SK-N-MC (cell line): Measurements from ENCODE around the gene MCOLN1.

Experiments used
- EZH2 ChIP-seq: fragments of 200-600 bp; sonication (generic); IDR thresholded peaks from one replicate; pipeline ENCODE4 v1.6.1; 2017; ENCODE audit warnings: antibody characterized with exemption
- FOXP2 ChIP-seq: optimal IDR thresholded peaks from 2 replicates; pipeline ENCODE3; 2011; ENCODE audit warnings: mild to moderate bottlenecking, moderate library complexity; ENCODE audit not compliant: insufficient read depth; ENCODE audit errors: extremely low read length, control extremely low read depth
- POLR2AphosphoS5 ChIP-seq: IDR thresholded peaks from 2 replicates; pipeline ENCODE4 v1.6.1; 2012; ENCODE audit warnings: mild to moderate bottlenecking, low read depth, low read length, borderline replicate concordance

DNA sequence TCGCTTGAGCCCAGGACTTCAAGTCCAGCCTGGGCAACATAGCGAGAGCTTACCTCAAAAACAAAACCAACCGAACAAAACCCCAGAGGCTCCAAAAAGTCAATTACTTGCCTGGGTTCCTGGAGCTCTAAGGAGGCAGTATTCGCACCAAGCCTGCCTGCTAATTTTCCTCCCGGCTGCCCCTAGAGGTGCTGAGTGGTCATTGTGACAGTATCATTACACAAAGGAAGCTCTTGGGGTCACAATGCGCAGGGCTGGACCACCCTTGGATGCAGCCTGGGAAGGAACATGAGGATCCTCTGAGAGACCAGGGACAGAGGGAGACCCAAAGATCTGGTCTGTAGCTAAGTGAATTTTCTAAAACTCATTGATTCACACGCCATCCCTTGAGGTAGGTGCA is 25.1 kb upstream of the MCOLN1 start:
- TF ChIP-seq EZH2, result no peak
- no peak for TF ChIP-seq FOXP2
- no peak for TF ChIP-seq POLR2AphosphoS5
